Prostate gland (tissue), 2 donors: ENCODE measurements around the gene MTMR3. TPM values are rescaled to one million over a fixed set of nuclear protein-coding genes. Genes with fewer than 3 reads are reported as not detected.

ENCODE experiments used
- DNase-seq: peaks from one replicate; pipeline ENCODE4 v3.0.0-alpha.2; 2019; ENCODE audit warnings: low spot score
- H3K27ac ChIP-seq, 2 donors: fragments of 200-600 bp; sonication (generic); 2 replicates each; pipeline ENCODE4 v1.5.1; 2017 to 2019
- H3K27me3 ChIP-seq: fragments of 200-600 bp; sonication (generic); replicated peaks from 2 replicates; pipeline ENCODE4 v1.5.1; 2019; ENCODE audit not compliant: insufficient read depth
- H3K36me3 ChIP-seq, 2 donors: fragments of 200-600 bp; sonication (generic); 1 replicate in 1 of 2; 2 replicates in 1 of 2; pipeline versions ENCODE4 v1.5.1 to v1.8.1; 2017 to 2019
- H3K4me1 ChIP-seq: fragments of 200-600 bp; sonication (generic); replicated peaks from 2 replicates; pipeline ENCODE4 v1.5.1; 2019
- H3K4me3 ChIP-seq, 2 donors: fragments of 200-600 bp; sonication (generic); 2 replicates each; pipeline ENCODE4 v1.5.1; 2017 to 2019
- H3K9me3 ChIP-seq: fragments of 200-600 bp; sonication (generic); 2 replicates; pipeline ENCODE4 v1.5.1; 2017
- CTCF ChIP-seq, 4 experiments: fragments of 200-600 bp in 2 of 4; fragments of 450-650 bp in 2 of 4; sonication (generic) in 2 of 4; IDR thresholded peaks; 1 replicate in 3 of 4; 2 replicates in 1 of 4; pipeline ENCODE4 v1.5.1; 2016 to 2019; ENCODE audit warnings: antibody characterized with exemption in 4 of 4, mild to moderate bottlenecking in 2 of 4, moderate library complexity in 2 of 4
- POLR2A ChIP-seq: fragments of 450-650 bp; IDR thresholded peaks from one replicate; pipeline ENCODE4 v1.6.1; 2016; ENCODE audit warnings: antibody characterized with exemption, mild to moderate bottlenecking
- POLR2AphosphoS5 ChIP-seq: sonication (generic); formaldehyde crosslinking; IDR thresholded peaks from one replicate; pipeline ENCODE4 v1.6.1; 2017; ENCODE audit warnings: antibody characterized with exemption
- WGBS: methylation state at CpG from one replicate; pipeline ENCODE4 v1.1.5; 2018; 5-methylcytosine and 5-hydroxymethylcytosine counted together
- intact Hi-C: fragments of 100-400 bp; cut with DNase I; formaldehyde crosslinking; loops from one replicate; pipeline ENCODE4 v1.14.2; 2022
- total RNA-seq, 2 donors: library from RNA; depleted of rRNA; stranded (reverse); fragments of >200 nt; gene quantifications; one replicate each; pipeline ENCODE4 v1.1.0, GENCODE V29; 2016

Gene MTMR3
- total RNA-seq, 2 donors from 2014 or later: 37.9 to 93.7 TPM

GRCh38 chr22:29870574-29870973 lies 12.4 kb upstream of the MTMR3 start:
- TF ChIP-seq POLR2AphosphoS5 (no peak), CTCF (IDR thresholded peaks at IDR 0.05) (no peak), POLR2A (no peak)
- Histone ChIP-seq H3K36me3 (no peaks in the 10 kb centered on the region), H3K4me1 (no peaks in the 10 kb centered on the region), H3K27me3 (no peaks in the 10 kb centered on the region), H3K9me3 (no peaks in the 10 kb centered on the region), H3K27ac (no peak overlapping the region), H3K4me3 (no peak overlapping the region)
- intact Hi-C loops: no loop called here
- no peak for DNase-seq
- WGBS: 39% methylated on average over 3 of the region's 3 CpGs

- Histone ChIP-seq H3K27me3 (no peaks in the 10 kb centered on the region), H3K4me1 (no peaks in the 10 kb centered on the region), H3K4me3 (no peak overlapping the region), H3K9me3 (no peaks in the 10 kb centered on the region), H3K27ac (peak overlapping the region in 1 of 2 donors; percentile 20), H3K36me3 (no peaks in the 10 kb centered on the region)
- 11% methylated on average over 5 of the region's 5 CpGs for WGBS
- intact Hi-C loops: no loop called here
- peak; percentile 38 for TF ChIP-seq POLR2AphosphoS5
- no peak for TF ChIP-seq CTCF (IDR thresholded peaks at IDR 0.05)
- DNase-seq: peak; percentile 41
These were observed 11.3 kb upstream of the MTMR3 start for GRCh38 chr22:29871684-29872083.

GRCh38 chr22:29872144-29872893 lies 10.7 kb upstream of the MTMR3 start:
- DNase-seq: no peak
- H3K9me3 ChIP-seq: no peaks in the 10 kb centered on the region
- intact Hi-C loops: no loop called here
- 90% methylated on average over 3 of the region's 3 CpGs for WGBS
- H3K27me3 ChIP-seq: no peaks in the 10 kb centered on the region
- peak overlapping the region in 1 of 2 donors; percentile 20 for H3K27ac ChIP-seq
- no peak overlapping the region for H3K4me3 ChIP-seq
- TF ChIP-seq POLR2A (no peak), CTCF (IDR thresholded peaks at IDR 0.05) (no peak), POLR2AphosphoS5 (no peak)
- no peaks in the 10 kb centered on the region for H3K36me3 ChIP-seq
- H3K4me1 ChIP-seq: no peaks in the 10 kb centered on the region

- intact Hi-C loops: no loop called here
These were observed 10.0 kb upstream of the MTMR3 start for GRCh38 chr22:29872989-29873388.

More at GRCh38 chr22:29872989-29873388, 10.0 kb upstream of the MTMR3 start:
- no peak overlapping the region for H3K27ac ChIP-seq
- H3K36me3 ChIP-seq: no peaks in the 10 kb centered on the region
- WGBS: 83% methylated on average over 5 of the region's 5 CpGs
- DNase-seq: no peak
- H3K27me3 ChIP-seq: no peaks in the 10 kb centered on the region
- H3K4me3 ChIP-seq: no peak overlapping the region
- no peaks in the 10 kb centered on the region for H3K4me1 ChIP-seq
- TF ChIP-seq CTCF (IDR thresholded peaks at IDR 0.05) (no peak), POLR2A (no peak), POLR2AphosphoS5 (no peak)
- no peaks in the 10 kb centered on the region for H3K9me3 ChIP-seq
